Cardiac ventricle fibroblast (primary cell): ENCODE data around the gene RIT2. TPM values are rescaled to one million over a fixed set of nuclear protein-coding genes. Genes with fewer than 3 reads are reported as not detected.

Source experiments
- total RNA-seq: library from RNA; depleted of rRNA; stranded (reverse); fragments of >200 nt; gene quantifications from 2 replicates; pipeline ENCODE4 v1.2.3, GENCODE V29; 2015

The RIT2 gene
- total RNA-seq, result not detected in 2 replicates

DNA sequence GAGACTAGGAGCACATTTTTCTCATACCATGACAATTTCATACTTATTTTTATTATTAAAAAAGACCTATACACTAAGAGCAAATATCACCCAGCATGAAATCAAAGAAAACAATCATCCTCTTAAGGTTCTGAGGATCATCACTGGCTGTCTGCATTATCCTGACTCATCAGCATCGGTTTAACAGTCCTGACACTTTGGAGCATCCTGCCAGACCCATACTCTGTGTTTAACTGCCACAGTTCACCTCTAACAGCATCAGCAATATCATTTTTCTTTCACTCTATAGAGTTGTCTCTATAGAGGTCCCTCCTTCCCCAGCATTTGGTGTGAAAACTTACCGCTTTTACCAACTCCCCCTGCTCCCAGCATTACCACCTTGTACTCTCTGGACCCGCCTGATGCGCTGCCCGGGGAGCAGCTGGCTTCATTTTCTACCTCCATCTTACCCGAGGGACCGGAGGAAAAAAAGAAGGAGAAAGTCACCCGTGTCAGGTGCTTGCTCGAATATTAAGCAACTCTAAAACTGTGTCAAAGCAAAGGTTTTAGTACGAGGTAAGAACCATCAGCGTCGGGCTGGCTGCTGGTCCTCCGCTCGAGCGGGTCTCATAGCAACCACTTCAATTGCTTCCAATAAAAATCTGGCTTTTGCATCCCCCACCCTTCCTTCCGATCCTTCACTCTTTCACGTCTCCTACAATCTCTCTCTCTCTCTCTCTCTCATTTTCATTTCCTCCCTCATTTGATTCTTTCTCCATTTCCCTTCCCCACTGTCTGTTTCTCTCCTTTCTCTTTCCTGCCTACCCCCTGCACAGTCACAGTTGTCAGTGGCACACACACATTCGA lies at the start of gene RIT2:
TSS of gene RIT2 (minus strand) at position 610 of the 846 bp plus-strand sequence.

Other genes with a start within 250 kb of the RIT2 start
- not detected in 2 replicates for gene SYT4, start 161.8 kb upstream of the RIT2 start, total RNA-seq